ENCODE data around the gene KRT17.
"Not testable (repeated sequence)": the region's sequence is repeated elsewhere in the genome, so short reads cannot be mapped to it uniquely, and the experiment has no call there.

KRT17 gene

GRCh38 chr17:41633556-41634199, 9.3 kb upstream of the KRT17 start:
- Histone ChIP-seq H3K4me3 (ENCODE audit: insufficient read depth, low read depth, low read length, poor library complexity, severe bottlenecking) (no peak overlapping the region), H3K9me3 (ENCODE audit: control insufficient read depth, low read length) (no peaks in the 10 kb centered on the region), H3K27me3 (replicated peaks; ENCODE audit: control insufficient read depth, insufficient read depth, low read length, poor library complexity, severe bottlenecking) (no peaks in the 10 kb centered on the region), H3K4me1 (ENCODE audit: control insufficient read depth, insufficient read depth, low read length, poor library complexity, severe bottlenecking) (no peaks in the 10 kb centered on the region), H3K27ac (ENCODE audit: insufficient read depth, low read length, poor library complexity, severe bottlenecking) (no peak overlapping the region), H3K36me3 (ENCODE audit: control insufficient read depth, insufficient read depth, low read length) (no peaks in the 10 kb centered on the region)
- no peak for DNase-seq

GRCh38 chr17:41632482-41633105, 8.2 kb upstream of the KRT17 start:
- DNase-seq: no peak
- Histone ChIP-seq H3K9me3 (ENCODE audit: control insufficient read depth, low read length) (no peaks in the 10 kb centered on the region), H3K27ac (ENCODE audit: insufficient read depth, low read length, poor library complexity, severe bottlenecking) (no peak overlapping the region), H3K27me3 (replicated peaks; ENCODE audit: control insufficient read depth, insufficient read depth, low read length, poor library complexity, severe bottlenecking) (no peaks in the 10 kb centered on the region), H3K4me1 (ENCODE audit: control insufficient read depth, insufficient read depth, low read length, poor library complexity, severe bottlenecking) (no peaks in the 10 kb centered on the region), H3K4me3 (ENCODE audit: insufficient read depth, low read depth, low read length, poor library complexity, severe bottlenecking) (no peak overlapping the region), H3K36me3 (ENCODE audit: control insufficient read depth, insufficient read depth, low read length) (no peaks in the 10 kb centered on the region)

- DNase-seq: no peak
- Histone ChIP-seq H3K36me3 (ENCODE audit: control insufficient read depth, insufficient read depth, low read length) (no peaks in the 10 kb centered on the region), H3K27me3 (replicated peaks; ENCODE audit: control insufficient read depth, insufficient read depth, low read length, poor library complexity, severe bottlenecking) (no peaks in the 10 kb centered on the region), H3K4me3 (ENCODE audit: insufficient read depth, low read depth, low read length, poor library complexity, severe bottlenecking) (no peak overlapping the region), H3K27ac (ENCODE audit: insufficient read depth, low read length, poor library complexity, severe bottlenecking) (no peak overlapping the region), H3K4me1 (ENCODE audit: control insufficient read depth, insufficient read depth, low read length, poor library complexity, severe bottlenecking) (no peaks in the 10 kb centered on the region), H3K9me3 (ENCODE audit: control insufficient read depth, low read length) (no peaks in the 10 kb centered on the region)
Observed at GRCh38 chr17:41631898-41632285, 7.5 kb upstream of the KRT17 start.

- H3K27me3 ChIP-seq (replicated peaks; ENCODE audit: control insufficient read depth, insufficient read depth, low read length, poor library complexity, severe bottlenecking): no peaks in the 10 kb centered on the region
- no peaks in the 10 kb centered on the region for H3K9me3 ChIP-seq (ENCODE audit: control insufficient read depth, low read length)
- no peak for DNase-seq
- no peak overlapping the region for H3K27ac ChIP-seq (ENCODE audit: insufficient read depth, low read length, poor library complexity, severe bottlenecking)
- no peaks in the 10 kb centered on the region for H3K4me1 ChIP-seq (ENCODE audit: control insufficient read depth, insufficient read depth, low read length, poor library complexity, severe bottlenecking)
- H3K36me3 ChIP-seq (ENCODE audit: control insufficient read depth, insufficient read depth, low read length): no peaks in the 10 kb centered on the region
- H3K4me3 ChIP-seq (ENCODE audit: insufficient read depth, low read depth, low read length, poor library complexity, severe bottlenecking): no peak overlapping the region
Observed at GRCh38 chr17:41631025-41631897, 6.9 kb upstream of the KRT17 start.

- no peaks in the 10 kb centered on the region for H3K36me3 ChIP-seq (ENCODE audit: control insufficient read depth, insufficient read depth, low read length)
- H3K9me3 ChIP-seq (ENCODE audit: control insufficient read depth, low read length): no peaks in the 10 kb centered on the region
- no peak overlapping the region for H3K27ac ChIP-seq (ENCODE audit: insufficient read depth, low read length, poor library complexity, severe bottlenecking)
- H3K27me3 ChIP-seq (replicated peaks; ENCODE audit: control insufficient read depth, insufficient read depth, low read length, poor library complexity, severe bottlenecking): no peaks in the 10 kb centered on the region
- H3K4me3 ChIP-seq (ENCODE audit: insufficient read depth, low read depth, low read length, poor library complexity, severe bottlenecking): no peak overlapping the region
- no peaks in the 10 kb centered on the region for H3K4me1 ChIP-seq (ENCODE audit: control insufficient read depth, insufficient read depth, low read length, poor library complexity, severe bottlenecking)
- DNase-seq: no peak
Observed at GRCh38 chr17:41629826-41630670, 5.7 kb upstream of the KRT17 start.

GRCh38 chr17:41629316-41629715, 4.9 kb upstream of the KRT17 start:
- Histone ChIP-seq H3K9me3 (ENCODE audit: control insufficient read depth, low read length) (no peaks in the 10 kb centered on the region), H3K27me3 (replicated peaks; ENCODE audit: control insufficient read depth, insufficient read depth, low read length, poor library complexity, severe bottlenecking) (no peaks in the 10 kb centered on the region), H3K4me1 (ENCODE audit: control insufficient read depth, insufficient read depth, low read length, poor library complexity, severe bottlenecking) (no peaks in the 10 kb centered on the region)

GRCh38 chr17:41628621-41629255, 4.4 kb upstream of the KRT17 start:
- H3K4me1 ChIP-seq (ENCODE audit: control insufficient read depth, insufficient read depth, low read length, poor library complexity, severe bottlenecking); H3K27me3 ChIP-seq (replicated peaks; ENCODE audit: control insufficient read depth, insufficient read depth, low read length, poor library complexity, severe bottlenecking); H3K9me3 ChIP-seq (ENCODE audit: control insufficient read depth, low read length); H3K36me3 ChIP-seq (ENCODE audit: control insufficient read depth, insufficient read depth, low read length); H3K27ac ChIP-seq (ENCODE audit: insufficient read depth, low read length, poor library complexity, severe bottlenecking); H3K4me3 ChIP-seq (ENCODE audit: insufficient read depth, low read depth, low read length, poor library complexity, severe bottlenecking); DNase-seq: not testable (repeated sequence)

More at GRCh38 chr17:41629316-41629715, 4.9 kb upstream of the KRT17 start:
- Histone ChIP-seq H3K36me3 (ENCODE audit: control insufficient read depth, insufficient read depth, low read length) (no peaks in the 10 kb centered on the region), H3K27ac (ENCODE audit: insufficient read depth, low read length, poor library complexity, severe bottlenecking) (no peak overlapping the region), H3K4me3 (ENCODE audit: insufficient read depth, low read depth, low read length, poor library complexity, severe bottlenecking) (no peak overlapping the region)
- no peak for DNase-seq

- not testable (repeated sequence) for H3K36me3 ChIP-seq (ENCODE audit: control insufficient read depth, insufficient read depth, low read length); H3K27ac ChIP-seq (ENCODE audit: insufficient read depth, low read length, poor library complexity, severe bottlenecking); H3K4me1 ChIP-seq (ENCODE audit: control insufficient read depth, insufficient read depth, low read length, poor library complexity, severe bottlenecking); DNase-seq; H3K4me3 ChIP-seq (ENCODE audit: insufficient read depth, low read depth, low read length, poor library complexity, severe bottlenecking); H3K9me3 ChIP-seq (ENCODE audit: control insufficient read depth, low read length); H3K27me3 ChIP-seq (replicated peaks; ENCODE audit: control insufficient read depth, insufficient read depth, low read length, poor library complexity, severe bottlenecking)
Observed at GRCh38 chr17:41628073-41628370, 3.6 kb upstream of the KRT17 start.

GRCh38 chr17:41627316-41628072, 3.1 kb upstream of the KRT17 start:
- no peak for DNase-seq
- no peaks in the 10 kb centered on the region for H3K4me1 ChIP-seq (ENCODE audit: control insufficient read depth, insufficient read depth, low read length, poor library complexity, severe bottlenecking)
- no peaks in the 10 kb centered on the region for H3K9me3 ChIP-seq (ENCODE audit: control insufficient read depth, low read length)
- no peak overlapping the region for H3K4me3 ChIP-seq (ENCODE audit: insufficient read depth, low read depth, low read length, poor library complexity, severe bottlenecking)
- no peaks in the 10 kb centered on the region for H3K36me3 ChIP-seq (ENCODE audit: control insufficient read depth, insufficient read depth, low read length)
- no peaks in the 10 kb centered on the region for H3K27me3 ChIP-seq (replicated peaks; ENCODE audit: control insufficient read depth, insufficient read depth, low read length, poor library complexity, severe bottlenecking)
- H3K27ac ChIP-seq (ENCODE audit: insufficient read depth, low read length, poor library complexity, severe bottlenecking): no peak overlapping the region

Measured in effector memory CD4-positive, alpha-beta T cell (primary cell).